Measurements from ENCODE around the gene GDF15. TPM values are rescaled to one million over a fixed set of nuclear protein-coding genes. Genes with fewer than 3 reads are reported as not detected.
A peak's percentile ranks its signal among the peaks of the same experiment; 100 is the strongest.
"Not testable (repeated sequence)": the region's sequence is repeated elsewhere in the genome, so short reads cannot be mapped to it uniquely, and the experiment has no call there.

Gene GDF15
- total RNA-seq, 4 donors from 2014 or later = 1.4 to 2.7 TPM; not detected in 2

GRCh38 chr19:18377026-18377425 is 8.9 kb upstream of the GDF15 start:
- ATAC-seq (no peak), DNase-seq (no peak)
- H3K4me3 ChIP-seq = no peak overlapping the region
- H3K27me3 ChIP-seq = no peaks in the 10 kb centered on the region
- peaks cover 17 to 21% of the 10 kb centered on the region in 2 donors for H3K4me1 ChIP-seq
- no peaks in the 10 kb centered on the region for H3K9me3 ChIP-seq
- in situ Hi-C loops (cut with MboI; ENCODE audit: low sequenced_read_pairs in 4 of 4) = no loop called here
- TF ChIP-seq CTCF (IDR thresholded peaks at IDR 0.05 in 4 of 5, conservative IDR thresholded peaks at IDR 0.05 in 1 of 5) (no peak), POLR2A (IDR thresholded peaks at IDR 0.05) (no peak)
- H3K27ac ChIP-seq = peak overlapping the region in 1 of 4 donors; percentile 27
- intact Hi-C loops (cut with DNase I; ENCODE audit: low total_unique reads) = no loop called here
- no peaks in the 10 kb centered on the region for H3K36me3 ChIP-seq

DNA sequence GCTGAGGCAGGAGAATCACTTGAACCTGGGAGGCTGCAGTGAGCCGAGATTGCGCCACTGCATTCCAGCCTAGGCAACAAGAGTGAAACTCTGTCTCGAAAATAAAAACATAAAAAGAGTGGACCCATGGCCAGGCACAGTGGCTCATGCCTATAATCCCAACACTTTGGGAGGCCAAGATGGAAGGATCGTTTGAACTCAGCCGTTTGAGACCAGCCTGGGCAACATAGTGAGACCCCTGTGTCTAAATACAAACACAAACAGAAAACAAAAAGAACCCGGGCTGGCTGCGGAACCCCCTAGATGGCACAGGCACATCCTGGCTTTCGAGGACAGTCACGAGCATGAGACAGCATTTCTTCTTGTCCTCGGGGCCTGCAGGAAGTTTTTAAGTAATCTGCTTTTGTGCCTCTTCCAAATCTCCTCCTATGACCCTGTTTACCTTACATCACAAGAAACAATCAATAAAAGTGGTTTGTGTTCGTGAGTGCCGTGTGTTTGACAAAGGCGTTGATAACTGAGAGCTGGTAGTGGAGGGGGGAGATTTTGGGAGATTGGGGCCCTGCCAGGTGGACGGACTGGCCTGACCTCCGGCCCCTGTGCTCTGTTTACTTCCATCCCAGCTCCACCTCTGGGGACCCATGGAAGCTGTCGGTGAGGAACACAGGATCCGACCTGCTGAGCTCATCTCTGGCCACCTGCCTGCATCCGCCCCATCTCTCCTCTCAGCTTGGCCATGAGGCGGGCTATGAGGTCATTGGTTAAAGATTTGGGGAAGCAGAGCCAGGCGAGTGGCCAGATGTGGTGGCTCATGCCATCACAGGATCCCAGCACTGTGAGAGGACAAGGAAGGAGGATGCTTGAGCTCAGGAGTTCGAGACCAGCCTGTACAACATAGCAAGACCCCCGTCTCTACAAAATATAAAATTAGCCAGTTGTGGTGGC is 5.9 kb upstream of the GDF15 start:
- intact Hi-C loops (cut with DNase I; ENCODE audit: low total_unique reads) = no loop called here
- peak; percentile 88 to 90 for ATAC-seq
- peaks cover 0 to 2% (median 0%) of the 10 kb centered on the region in 3 donors for H3K27me3 ChIP-seq
- TF ChIP-seq CTCF (IDR thresholded peaks at IDR 0.05 in 4 of 5, conservative IDR thresholded peaks at IDR 0.05 in 1 of 5) (no peak), POLR2A (IDR thresholded peaks at IDR 0.05) (no peak)
- peaks cover 10 to 14% of the 10 kb centered on the region in 2 donors for H3K4me1 ChIP-seq
- peak; percentile 82 to 91 for DNase-seq
- H3K36me3 ChIP-seq = no peaks in the 10 kb centered on the region
- no peak overlapping the region for H3K4me3 ChIP-seq
- in situ Hi-C loops (cut with MboI; ENCODE audit: low sequenced_read_pairs in 4 of 4) = no loop called here
- H3K27ac ChIP-seq = peak overlapping the region; percentile 69 to 79 (median 70)
- no peaks in the 10 kb centered on the region for H3K9me3 ChIP-seq

DNA sequence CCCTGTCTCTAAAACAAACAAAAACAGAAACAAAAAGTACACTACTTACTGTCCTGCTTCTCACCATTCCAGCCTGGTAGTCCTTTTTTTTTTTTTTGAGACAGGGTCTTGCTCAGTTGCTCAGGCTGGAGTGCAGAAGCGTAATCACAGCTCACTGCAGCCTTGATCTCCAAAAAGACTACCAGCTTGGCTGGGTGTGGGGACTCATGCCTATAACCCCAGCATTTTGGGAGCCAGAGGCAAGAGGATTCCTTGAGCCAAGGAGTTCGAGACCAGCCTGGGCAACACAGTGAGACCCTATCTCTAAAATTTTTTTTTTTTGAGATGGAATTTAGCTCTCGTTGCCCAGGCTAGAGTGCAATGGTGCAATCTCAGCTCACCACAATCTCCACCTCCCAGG is 5.1 kb upstream of the GDF15 start:
- H3K4me3 ChIP-seq = no peak overlapping the region
- H3K9me3 ChIP-seq = no peaks in the 10 kb centered on the region
- H3K27me3 ChIP-seq = peaks cover 0 to 10% (median 0%) of the 10 kb centered on the region in 3 donors
- H3K4me1 ChIP-seq = peaks cover 10 to 15% of the 10 kb centered on the region in 2 donors
- no peak for TF ChIP-seq POLR2A (IDR thresholded peaks at IDR 0.05)
- TF ChIP-seq CTCF (IDR thresholded peaks at IDR 0.05 in 4 of 5, conservative IDR thresholded peaks at IDR 0.05 in 1 of 5) = no peak
- intact Hi-C loops (cut with DNase I; ENCODE audit: low total_unique reads) (no loop called here), in situ Hi-C loops (cut with MboI; ENCODE audit: low sequenced_read_pairs in 4 of 4) (no loop called here)
- peak overlapping the region; percentile 69 to 79 (median 70) for H3K27ac ChIP-seq
- no peak for ATAC-seq
- no peak for DNase-seq
- H3K36me3 ChIP-seq = no peaks in the 10 kb centered on the region

DNA sequence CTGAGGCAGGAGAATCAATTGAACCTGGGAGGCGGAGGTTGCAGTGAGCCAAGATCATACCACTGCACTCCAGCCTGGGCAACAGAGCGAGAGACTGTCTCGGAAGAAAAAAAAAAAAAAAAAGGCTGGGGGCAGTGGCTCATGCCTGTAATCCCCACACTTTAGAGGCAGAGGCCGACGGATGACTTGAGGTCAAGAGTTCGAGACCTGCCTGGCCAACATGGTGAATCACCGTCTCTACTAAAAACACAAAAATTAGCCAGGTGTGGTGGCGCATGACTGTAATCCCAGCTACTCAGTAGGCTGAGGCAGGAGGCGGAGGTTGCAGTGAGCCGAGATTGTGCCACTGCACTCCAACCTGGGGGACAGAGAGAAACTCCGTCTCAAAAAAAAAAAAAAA is 2.3 kb upstream of the GDF15 start:
- Histone ChIP-seq H3K4me1 (peaks cover 10 to 22% of the 10 kb centered on the region in 2 donors), H3K27me3 (peaks cover 0 to 11% (median 0%) of the 10 kb centered on the region in 3 donors)
- H3K36me3 ChIP-seq; in situ Hi-C loops (cut with MboI; ENCODE audit: low sequenced_read_pairs in 4 of 4); H3K9me3 ChIP-seq; ATAC-seq; DNase-seq; intact Hi-C loops (cut with DNase I; ENCODE audit: low total_unique reads); H3K4me3 ChIP-seq; H3K27ac ChIP-seq: not testable (repeated sequence)

DNA sequence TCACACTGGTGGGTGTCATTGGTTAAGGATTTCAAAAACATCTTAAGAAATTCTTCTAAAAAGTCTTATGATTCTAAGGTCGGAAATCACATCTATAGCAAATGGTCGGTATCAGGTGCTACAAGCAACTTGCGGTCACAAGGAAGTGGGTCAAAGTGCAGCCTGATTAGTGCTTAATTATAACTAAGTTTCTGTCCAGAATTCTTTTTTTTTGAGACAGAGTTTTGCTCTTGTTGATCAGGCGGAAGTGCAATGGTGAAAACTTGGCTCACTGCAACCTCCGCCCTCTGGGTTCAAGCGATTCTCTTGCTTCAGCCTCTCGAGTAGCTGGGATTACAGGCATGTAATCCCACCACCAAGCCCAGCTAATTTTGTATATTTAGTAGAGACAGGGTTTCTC is 1.2 kb upstream of the GDF15 start:
- intact Hi-C loops (cut with DNase I; ENCODE audit: low total_unique reads) = no loop called here
- DNase-seq = no peak
- Histone ChIP-seq H3K4me1 (peaks cover 10 to 18% of the 10 kb centered on the region in 2 donors), H3K9me3 (no peaks in the 10 kb centered on the region), H3K4me3 (no peak overlapping the region), H3K27me3 (peaks cover 0 to 11% (median 0%) of the 10 kb centered on the region in 3 donors), H3K36me3 (no peaks in the 10 kb centered on the region), H3K27ac (no peak overlapping the region)
- in situ Hi-C loops (cut with MboI; ENCODE audit: low sequenced_read_pairs in 4 of 4) = no loop called here
- ATAC-seq = no peak
- TF ChIP-seq POLR2A (IDR thresholded peaks at IDR 0.05) (no peak), CTCF (IDR thresholded peaks at IDR 0.05 in 4 of 5, conservative IDR thresholded peaks at IDR 0.05 in 1 of 5) (no peak)
